K562 (cell line): ENCODE data around the gene KRT16. TPM values are rescaled to one million over a fixed set of nuclear protein-coding genes. Genes with fewer than 3 reads are reported as not detected.

ENCODE experiments used
- ARHGAP35 ChIP-seq: fragments of 450-650 bp; IDR thresholded peaks from 2 replicates; pipeline ENCODE4 v1.6.1; 2018; ENCODE audit not compliant: partially characterized antibody
- FOXA3 ChIP-seq, 2 experiments: fragments of 450-650 bp in 1 of 2; sonication (generic) in 1 of 2; formaldehyde crosslinking; IDR thresholded peaks in 1 of 2; conservative IDR thresholded peaks in 1 of 2; 2 replicates each; pipeline versions ENCODE4 v1.4.0 to v1.8.0; 2020 to 2022; ENCODE audit warnings: mild to moderate bottlenecking in 2 of 2, missing genetic modification reagents in 1 of 2
- GATA2 ChIP-seq: sonication (generic); formaldehyde crosslinking; IDR thresholded peaks from 2 replicates; pipeline ENCODE4 v1.4.0; 2020; ENCODE audit warnings: mild to moderate bottlenecking, missing genetic modification reagents
- NCOA4 ChIP-seq: fragments of 450-650 bp; IDR thresholded peaks from 2 replicates; pipeline ENCODE4 v1.6.1; 2018; ENCODE audit warnings: mild to moderate bottlenecking; ENCODE audit not compliant: partially characterized antibody
- POLR2G ChIP-seq: fragments of 200-400 bp; formaldehyde crosslinking; IDR thresholded peaks from 2 replicates; pipeline ENCODE4 v1.6.1; 2017; ENCODE audit warnings: low read depth, mild to moderate bottlenecking, antibody characterized with exemption, low read length, moderate library complexity
- SAFB ChIP-seq: fragments of 200-400 bp; formaldehyde crosslinking; IDR thresholded peaks from 2 replicates; pipeline ENCODE4 v1.6.1; 2017; ENCODE audit warnings: low read depth, low read length, borderline replicate concordance
- SIN3B ChIP-seq: fragments of 450-650 bp; IDR thresholded peaks from 2 replicates; pipeline ENCODE4 v1.6.1; 2017; ENCODE audit warnings: low read depth, mild to moderate bottlenecking, moderate library complexity
- SMARCB1 ChIP-seq: IDR thresholded peaks from 2 replicates; pipeline ENCODE4 v1.6.1; 2011; ENCODE audit warnings: improper control_type of control experiment, low read depth; ENCODE audit not compliant: insufficient read length
- ZFP30 ChIP-seq: fragments of 250-450 bp; sonication (Bioruptor Pico); IDR thresholded peaks from 2 replicates; pipeline ENCODE4 v1.8.0; 2022; ENCODE audit warnings: moderate library complexity, mild to moderate bottlenecking, inconsistent platforms, borderline replicate concordance
- ZNF263 ChIP-seq: sonication (generic); formaldehyde crosslinking; IDR thresholded peaks from 2 replicates; pipeline ENCODE4 v1.8.0; 2022; ENCODE audit warnings: mild to moderate bottlenecking, missing genetic modification reagents, borderline replicate concordance
- ZNF274 ChIP-seq: IDR thresholded peaks from 2 replicates; pipeline ENCODE4 v1.6.1; 2011; ENCODE audit warnings: low read depth, mild to moderate bottlenecking, low read length, moderate library complexity, borderline replicate concordance
- ZNF316 ChIP-seq: fragments of 450-650 bp; IDR thresholded peaks from 2 replicates; pipeline ENCODE4 v1.6.1; 2016
- ZNF347 ChIP-seq: fragments of 450-650 bp; formaldehyde crosslinking; IDR thresholded peaks from 2 replicates; pipeline ENCODE4 v1.4.0; 2020; ENCODE audit warnings: low read depth, mild to moderate bottlenecking, moderate library complexity
- polyA plus RNA-seq, 8 experiments: library from polyadenylated mRNA; depleted of rRNA in 4 of 8; stranded (reverse) in 5 of 8; unstranded in 3 of 8; fragments of >200 nt; fragmentation: Nextera tagmentation in 2 of 8; fragmentation: Illumina TruSeq in 1 of 8; extraction: Ambion mirVana in 2 of 8; extraction: Trizol in 1 of 8; gene quantifications; 2 replicates each; pipeline versions ENCODE4 v1.2.1 to v1.2.3, GENCODE V29; 2011 to 2014; ENCODE audit warnings: inconsistent platforms in 1 of 8, missing spikeins in 1 of 8
- total RNA-seq, 7 experiments: library from RNA; depleted of rRNA in 6 of 7; stranded (reverse); fragments of >200 nt in 6 of 7; fragmentation: Illumina TruSeq in 2 of 7; extraction: Trizol in 2 of 7; gene quantifications; 2 replicates each; pipeline versions ENCODE4 v1.2.1 to v1.2.3, GENCODE V29; 2011 to 2021; ENCODE audit warnings: low replicate concordance in 1 of 7
- TF ChIP-seq, protein P1 (sequence below), 2 experiments: fragments of 450-650 bp; IDR thresholded peaks; 2 replicates each; pipeline ENCODE4 v1.6.1; 2018; ENCODE audit warnings: mild to moderate bottlenecking in 2 of 2, low read depth in 1 of 2; ENCODE audit not compliant: partially characterized antibody in 2 of 2
- TF ChIP-seq, protein P2 (sequence below): sonication (generic); formaldehyde crosslinking; IDR thresholded peaks from 2 replicates; pipeline ENCODE4 v1.8.1; 2023; ENCODE audit warnings: mild to moderate bottlenecking, missing genetic modification reagents
- TF ChIP-seq, protein P3 (sequence below): IDR thresholded peaks from 2 replicates; pipeline ENCODE4 v1.6.1; 2014; ENCODE audit warnings: antibody characterized with exemption
- TF ChIP-seq, protein P4 (sequence below): fragments of 450-650 bp; formaldehyde crosslinking; IDR thresholded peaks from 2 replicates; pipeline ENCODE4 v1.4.0; 2020; ENCODE audit warnings: mild to moderate bottlenecking, mixed read lengths
- TF ChIP-seq, protein P5 (sequence below): sonication (generic); formaldehyde crosslinking; IDR thresholded peaks from 2 replicates; pipeline ENCODE4 v1.9.0; 2022; ENCODE audit warnings: mild to moderate bottlenecking, missing genetic modification reagents

The KRT16 gene
- total and polyA plus RNA-seq, 9 of the 15 experiments (the other 6 are each of a cell fraction or from before 2014, with no cell fraction given) = 0.04 TPM; not detected in 8

DNA sequence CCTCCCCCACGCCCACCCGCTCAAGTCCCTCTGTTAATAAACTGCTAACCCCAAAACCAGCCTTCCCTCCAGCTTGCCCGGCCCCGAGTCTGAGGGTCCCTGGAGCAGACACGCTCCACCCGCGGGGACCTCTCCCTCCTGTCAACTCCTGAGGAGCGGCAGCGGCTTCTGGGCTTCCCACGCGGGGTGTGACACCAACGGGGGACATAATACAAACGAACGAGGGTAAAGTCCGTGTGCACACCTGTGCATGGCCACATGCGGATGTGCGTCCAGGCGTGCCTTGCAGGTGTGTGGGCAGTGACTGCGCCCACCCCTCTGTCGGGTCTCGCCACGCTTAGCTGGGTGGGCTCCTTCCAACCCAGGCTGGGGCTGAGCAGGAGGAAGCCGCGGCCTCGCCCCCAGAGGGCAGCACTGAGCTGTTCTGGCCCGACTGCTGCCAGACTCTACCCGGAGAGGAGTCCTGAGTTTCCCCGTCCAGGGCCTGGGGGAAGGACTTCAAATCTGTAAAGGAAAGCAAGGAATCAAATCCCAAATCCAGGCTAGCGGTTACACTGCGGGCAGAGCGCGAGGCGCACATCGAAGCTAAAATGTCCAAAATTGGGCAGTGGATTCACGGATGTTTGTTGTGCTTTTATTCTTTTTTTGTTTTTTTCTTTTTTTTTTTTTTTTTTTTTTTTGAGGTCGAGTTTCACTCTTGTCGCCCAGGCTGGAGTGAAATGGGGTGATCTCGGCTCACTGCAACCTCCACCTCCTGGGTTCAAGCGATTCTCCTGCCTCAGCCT is 36.0 kb upstream of the KRT16 start (continued):
- TF ChIP-seq GATA2 (CRISPR knock-in tag) = no peak
- TF ChIP-seq POLR2G = no peak
- no peak for TF ChIP-seq ZFP30 (CRISPR knock-in tag)
- no peak for TF ChIP-seq ZNF274
- TF ChIP-seq ZNF263 = no peak
- TF ChIP-seq, protein P1, sequence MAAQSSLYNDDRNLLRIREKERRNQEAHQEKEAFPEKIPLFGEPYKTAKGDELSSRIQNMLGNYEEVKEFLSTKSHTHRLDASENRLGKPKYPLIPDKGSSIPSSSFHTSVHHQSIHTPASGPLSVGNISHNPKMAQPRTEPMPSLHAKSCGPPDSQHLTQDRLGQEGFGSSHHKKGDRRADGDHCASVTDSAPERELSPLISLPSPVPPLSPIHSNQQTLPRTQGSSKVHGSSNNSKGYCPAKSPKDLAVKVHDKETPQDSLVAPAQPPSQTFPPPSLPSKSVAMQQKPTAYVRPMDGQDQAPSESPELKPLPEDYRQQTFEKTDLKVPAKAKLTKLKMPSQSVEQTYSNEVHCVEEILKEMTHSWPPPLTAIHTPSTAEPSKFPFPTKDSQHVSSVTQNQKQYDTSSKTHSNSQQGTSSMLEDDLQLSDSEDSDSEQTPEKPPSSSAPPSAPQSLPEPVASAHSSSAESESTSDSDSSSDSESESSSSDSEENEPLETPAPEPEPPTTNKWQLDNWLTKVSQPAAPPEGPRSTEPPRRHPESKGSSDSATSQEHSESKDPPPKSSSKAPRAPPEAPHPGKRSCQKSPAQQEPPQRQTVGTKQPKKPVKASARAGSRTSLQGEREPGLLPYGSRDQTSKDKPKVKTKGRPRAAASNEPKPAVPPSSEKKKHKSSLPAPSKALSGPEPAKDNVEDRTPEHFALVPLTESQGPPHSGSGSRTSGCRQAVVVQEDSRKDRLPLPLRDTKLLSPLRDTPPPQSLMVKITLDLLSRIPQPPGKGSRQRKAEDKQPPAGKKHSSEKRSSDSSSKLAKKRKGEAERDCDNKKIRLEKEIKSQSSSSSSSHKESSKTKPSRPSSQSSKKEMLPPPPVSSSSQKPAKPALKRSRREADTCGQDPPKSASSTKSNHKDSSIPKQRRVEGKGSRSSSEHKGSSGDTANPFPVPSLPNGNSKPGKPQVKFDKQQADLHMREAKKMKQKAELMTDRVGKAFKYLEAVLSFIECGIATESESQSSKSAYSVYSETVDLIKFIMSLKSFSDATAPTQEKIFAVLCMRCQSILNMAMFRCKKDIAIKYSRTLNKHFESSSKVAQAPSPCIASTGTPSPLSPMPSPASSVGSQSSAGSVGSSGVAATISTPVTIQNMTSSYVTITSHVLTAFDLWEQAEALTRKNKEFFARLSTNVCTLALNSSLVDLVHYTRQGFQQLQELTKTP (IDR thresholded peaks at IDR 0.05; ENCODE audit: low read depth in 1 of 2, partially characterized antibody in 2 of 2) = peak in 1 of 2 experiments; percentile 29
- no peak for TF ChIP-seq ARHGAP35
- TF ChIP-seq, protein P2, sequence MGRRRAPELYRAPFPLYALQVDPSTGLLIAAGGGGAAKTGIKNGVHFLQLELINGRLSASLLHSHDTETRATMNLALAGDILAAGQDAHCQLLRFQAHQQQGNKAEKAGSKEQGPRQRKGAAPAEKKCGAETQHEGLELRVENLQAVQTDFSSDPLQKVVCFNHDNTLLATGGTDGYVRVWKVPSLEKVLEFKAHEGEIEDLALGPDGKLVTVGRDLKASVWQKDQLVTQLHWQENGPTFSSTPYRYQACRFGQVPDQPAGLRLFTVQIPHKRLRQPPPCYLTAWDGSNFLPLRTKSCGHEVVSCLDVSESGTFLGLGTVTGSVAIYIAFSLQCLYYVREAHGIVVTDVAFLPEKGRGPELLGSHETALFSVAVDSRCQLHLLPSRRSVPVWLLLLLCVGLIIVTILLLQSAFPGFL (CRISPR knock-in tag) = no peak
- peak; percentile 80; the same call in 1 of the 2 replicates for TF ChIP-seq SAFB
- 0 out of 2 replicates have a peak, but pooled peaks have one; percentile 18 for TF ChIP-seq SIN3B
- TF ChIP-seq, protein P3, sequence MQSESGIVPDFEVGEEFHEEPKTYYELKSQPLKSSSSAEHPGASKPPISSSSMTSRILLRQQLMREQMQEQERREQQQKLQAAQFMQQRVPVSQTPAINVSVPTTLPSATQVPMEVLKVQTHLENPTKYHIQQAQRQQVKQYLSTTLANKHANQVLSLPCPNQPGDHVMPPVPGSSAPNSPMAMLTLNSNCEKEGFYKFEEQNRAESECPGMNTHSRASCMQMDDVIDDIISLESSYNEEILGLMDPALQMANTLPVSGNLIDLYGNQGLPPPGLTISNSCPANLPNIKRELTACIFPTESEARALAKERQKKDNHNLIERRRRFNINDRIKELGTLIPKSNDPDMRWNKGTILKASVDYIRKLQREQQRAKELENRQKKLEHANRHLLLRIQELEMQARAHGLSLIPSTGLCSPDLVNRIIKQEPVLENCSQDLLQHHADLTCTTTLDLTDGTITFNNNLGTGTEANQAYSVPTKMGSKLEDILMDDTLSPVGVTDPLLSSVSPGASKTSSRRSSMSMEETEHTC = no peak
- no peak for TF ChIP-seq NCOA4
- no peak for TF ChIP-seq ZNF347 (CRISPR knock-in tag)
- no peak for TF ChIP-seq ZNF316
- no peak for TF ChIP-seq SMARCB1
- no peak for TF ChIP-seq FOXA3 (CRISPR knock-in tag; conservative IDR thresholded peaks at IDR 0.05 in 1 of 2, IDR thresholded peaks at IDR 0.05 in 1 of 2)
- TF ChIP-seq, protein P4, sequence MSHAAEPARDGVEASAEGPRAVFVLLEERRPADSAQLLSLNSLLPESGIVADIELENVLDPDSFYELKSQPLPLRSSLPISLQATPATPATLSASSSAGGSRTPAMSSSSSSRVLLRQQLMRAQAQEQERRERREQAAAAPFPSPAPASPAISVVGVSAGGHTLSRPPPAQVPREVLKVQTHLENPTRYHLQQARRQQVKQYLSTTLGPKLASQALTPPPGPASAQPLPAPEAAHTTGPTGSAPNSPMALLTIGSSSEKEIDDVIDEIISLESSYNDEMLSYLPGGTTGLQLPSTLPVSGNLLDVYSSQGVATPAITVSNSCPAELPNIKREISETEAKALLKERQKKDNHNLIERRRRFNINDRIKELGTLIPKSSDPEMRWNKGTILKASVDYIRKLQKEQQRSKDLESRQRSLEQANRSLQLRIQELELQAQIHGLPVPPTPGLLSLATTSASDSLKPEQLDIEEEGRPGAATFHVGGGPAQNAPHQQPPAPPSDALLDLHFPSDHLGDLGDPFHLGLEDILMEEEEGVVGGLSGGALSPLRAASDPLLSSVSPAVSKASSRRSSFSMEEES = no peak
- TF ChIP-seq, protein P5, sequence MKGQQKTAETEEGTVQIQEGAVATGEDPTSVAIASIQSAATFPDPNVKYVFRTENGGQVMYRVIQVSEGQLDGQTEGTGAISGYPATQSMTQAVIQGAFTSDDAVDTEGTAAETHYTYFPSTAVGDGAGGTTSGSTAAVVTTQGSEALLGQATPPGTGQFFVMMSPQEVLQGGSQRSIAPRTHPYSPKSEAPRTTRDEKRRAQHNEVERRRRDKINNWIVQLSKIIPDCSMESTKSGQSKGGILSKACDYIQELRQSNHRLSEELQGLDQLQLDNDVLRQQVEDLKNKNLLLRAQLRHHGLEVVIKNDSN (CRISPR knock-in tag) = no peak
